Raji (cell line): ENCODE results near the gene CREB3L1.

Experiments used
- POLR2A ChIP-seq: IDR thresholded peaks from 2 replicates; pipeline ENCODE4 v1.6.1; 2011; ENCODE audit warnings: low read depth, low read length, control low read depth; ENCODE audit not compliant: insufficient read depth

Gene CREB3L1

GRCh38 chr11:46336563-46337180 lies 59.2 kb downstream of the CREB3L1 start:
- no peak for TF ChIP-seq POLR2A

GRCh38 chr11:46337626-46338345 lies 60.3 kb downstream of the CREB3L1 start:
- TF ChIP-seq POLR2A, result no peak

- no peak for TF ChIP-seq POLR2A
Observed at GRCh38 chr11:46338636-46338987, 61.1 kb downstream of the CREB3L1 start.

- no peak for TF ChIP-seq POLR2A
Observed at GRCh38 chr11:46338988-46339666, 61.7 kb downstream of the CREB3L1 start.

- no peak for TF ChIP-seq POLR2A
Observed at GRCh38 chr11:46339816-46340215, 62.4 kb downstream of the CREB3L1 start.

GRCh38 chr11:46341454-46341853 lies 64.0 kb downstream of the CREB3L1 start:
- no peak for TF ChIP-seq POLR2A

GRCh38 chr11:46342239-46342638 lies 64.8 kb downstream of the CREB3L1 start:
- TF ChIP-seq POLR2A, result no peak

- TF ChIP-seq POLR2A, result no peak
Observed at GRCh38 chr11:46343520-46343919, 66.1 kb downstream of the CREB3L1 start.

- no peak for TF ChIP-seq POLR2A
Observed at GRCh38 chr11:46345131-46345597, 67.7 kb downstream of the CREB3L1 start.

GRCh38 chr11:46345881-46346484 lies 68.5 kb downstream of the CREB3L1 start:
- no peak for TF ChIP-seq POLR2A

- TF ChIP-seq POLR2A, result peak; percentile 56
Observed at GRCh38 chr11:46346886-46347636, 69.6 kb downstream of the CREB3L1 start, which contains the start of gene DGKZ. DGKZ (plus strand) TSS chr11:46347463; CDS start chr11:46347660, 197 bp downstream.

- TF ChIP-seq POLR2A, result no peak
Observed at GRCh38 chr11:46347637-46348311, 70.3 kb downstream of the CREB3L1 start.

- TF ChIP-seq POLR2A, result peak; percentile 43
Observed at GRCh38 chr11:46348566-46349401, 71.3 kb downstream of the CREB3L1 start.
